ENCODE data around the gene SPA17. TPM values are rescaled to one million over a fixed set of nuclear protein-coding genes. Genes with fewer than 3 reads are reported as not detected.

Gene SPA17
- total RNA-seq (ENCODE audit: low replicate concordance): 7.2 and 13.4 TPM in 2 replicates
- long read RNA-seq, transcript SPA17-201 (5 exons, 853 nt): major isoform, 8 of 8 reads
- long read RNA-seq, partial matches to known transcripts: 0 of 8 reads
- long read RNA-seq, other reads (novel, unspliced or antisense): 0 of 8 reads

GRCh38 chr11:124673333-124674167 is at the start of gene SPA17, which contains the start of gene SIAE:
SPA17 (plus strand) TSS chr11:124673904; CDS start chr11:124675265, 1,361 bp downstream.
SIAE (minus strand) TSS chr11:124673739; CDS start chr11:124673708, 31 bp downstream.
- Mint-ChIP-seq H3K4me3 (peak within 1 kb of the TSS; percentile 91), H3K9me3 (no peaks in the 10 kb centered on the region), H3K4me1 (ENCODE audit: unreplicated experiment) (peaks cover 23% of the 10 kb centered on the region), H3K36me3 (no peaks in the 10 kb centered on the region), H3K27me3 (peaks cover 2% of the 10 kb centered on the region), H3K27ac (peak within 1 kb of the TSS; percentile 91)
- TF ChIP-seq CTCF (conservative IDR thresholded peaks at IDR 0.05): no peak
- peak; percentile 95 for DNase-seq (ENCODE audit: extremely low spot score, unreplicated experiment)

GRCh38 chr11:124625504-124626168 is 48.1 kb upstream of the SPA17 start:
- no peak for TF ChIP-seq CTCF (conservative IDR thresholded peaks at IDR 0.05)
- H3K9me3 Mint-ChIP-seq: no peaks in the 10 kb centered on the region
- H3K27me3 Mint-ChIP-seq: no peaks in the 10 kb centered on the region
- H3K4me1 Mint-ChIP-seq (ENCODE audit: unreplicated experiment): peaks cover 7% of the 10 kb centered on the region
- no peak overlapping the region for H3K4me3 Mint-ChIP-seq
- H3K36me3 Mint-ChIP-seq: peaks cover 18% of the 10 kb centered on the region
- DNase-seq (ENCODE audit: extremely low spot score, unreplicated experiment): no peak
- H3K27ac Mint-ChIP-seq: no peak overlapping the region

- H3K27me3 Mint-ChIP-seq: no peaks in the 10 kb centered on the region
- TF ChIP-seq CTCF (conservative IDR thresholded peaks at IDR 0.05): no peak
- no peak for DNase-seq (ENCODE audit: extremely low spot score, unreplicated experiment)
- H3K27ac Mint-ChIP-seq: no peak overlapping the region
- peaks cover 22% of the 10 kb centered on the region for H3K36me3 Mint-ChIP-seq
- peaks cover 7% of the 10 kb centered on the region for H3K4me1 Mint-ChIP-seq (ENCODE audit: unreplicated experiment)
- H3K4me3 Mint-ChIP-seq: no peak overlapping the region
- H3K9me3 Mint-ChIP-seq: no peaks in the 10 kb centered on the region
Measured at GRCh38 chr11:124627546-124627945, 46.2 kb upstream of the SPA17 start.

GRCh38 chr11:124629961-124630360 is 43.7 kb upstream of the SPA17 start:
- peaks cover 29% of the 10 kb centered on the region for H3K36me3 Mint-ChIP-seq
- no peak overlapping the region for H3K27ac Mint-ChIP-seq
- DNase-seq (ENCODE audit: extremely low spot score, unreplicated experiment): no peak
- H3K4me1 Mint-ChIP-seq (ENCODE audit: unreplicated experiment): no peaks in the 10 kb centered on the region
- no peaks in the 10 kb centered on the region for H3K9me3 Mint-ChIP-seq
- H3K4me3 Mint-ChIP-seq: no peak overlapping the region
- H3K27me3 Mint-ChIP-seq: no peaks in the 10 kb centered on the region
- TF ChIP-seq CTCF (conservative IDR thresholded peaks at IDR 0.05): no peak

- Mint-ChIP-seq H3K4me1 (ENCODE audit: unreplicated experiment) (no peaks in the 10 kb centered on the region), H3K27ac (no peak overlapping the region), H3K9me3 (no peaks in the 10 kb centered on the region), H3K36me3 (peaks cover 20% of the 10 kb centered on the region), H3K27me3 (no peaks in the 10 kb centered on the region), H3K4me3 (no peak overlapping the region)
- no peak for DNase-seq (ENCODE audit: extremely low spot score, unreplicated experiment)
- TF ChIP-seq CTCF (conservative IDR thresholded peaks at IDR 0.05): peak; percentile 51
Measured at GRCh38 chr11:124633355-124633754, 40.3 kb upstream of the SPA17 start.

Data from type B pancreatic cell (in vitro differentiated cells).